ENCODE measurements around the gene ADIRF. TPM values are rescaled to one million over a fixed set of nuclear protein-coding genes. Genes with fewer than 3 reads are reported as not detected.
"Not testable (repeated sequence)": the region's sequence is repeated elsewhere in the genome, so short reads cannot be mapped to it uniquely, and the experiment has no call there.

Gene ADIRF
- polyA plus RNA-seq, 1 donor from 2014 or later: not detected

GRCh38 chr10:86979977-86980448 lies 11.7 kb downstream of the ADIRF start:
- Histone ChIP-seq H3K4me2 (ENCODE audit: low read length) (no peak overlapping the region), H3K79me2 (replicated peaks; ENCODE audit: insufficient read depth, low read length) (no peaks in the 10 kb centered on the region)
- TF ChIP-seq MXI1 (conservative IDR thresholded peaks at IDR 0.05; ENCODE audit: poor library complexity, severe bottlenecking): no peak
- no peak for TF ChIP-seq EZH2 (IDR thresholded peaks at IDR 0.05; ENCODE audit: borderline replicate concordance, insufficient read depth, low read length, poor library complexity, severe bottlenecking)
- no peak for TF ChIP-seq RAD21 (conservative IDR thresholded peaks at IDR 0.05)
- TF ChIP-seq TAF1 (IDR thresholded peaks at IDR 0.05; ENCODE audit: low read depth): no peak
- TF ChIP-seq CTCF (IDR thresholded peaks at IDR 0.05; ENCODE audit: poor library complexity, severe bottlenecking): no peak
- no peak for TF ChIP-seq POLR2AphosphoS5 (IDR thresholded peaks at IDR 0.05)
- TF ChIP-seq EP300 (conservative IDR thresholded peaks at IDR 0.05; ENCODE audit: poor library complexity, severe bottlenecking): no peak
- TF ChIP-seq SMC3 (conservative IDR thresholded peaks at IDR 0.05; ENCODE audit: poor library complexity): no peak
- no peak for TF ChIP-seq REST (IDR thresholded peaks at IDR 0.05; ENCODE audit: borderline replicate concordance)

GRCh38 chr10:86981020-86981419 lies 12.7 kb downstream of the ADIRF start:
- not testable (repeated sequence) for H3F3A ChIP-seq (ENCODE audit: insufficient read depth, low read length, poor library complexity, severe bottlenecking); H2AFZ ChIP-seq (ENCODE audit: low read depth, low read length); H3K9me2 ChIP-seq (ENCODE audit: insufficient read depth, low read length); H3K36me3 ChIP-seq (ENCODE audit: insufficient read depth, low read length); H3K79me2 ChIP-seq (replicated peaks; ENCODE audit: insufficient read depth, low read length); H3K4me3 ChIP-seq (ENCODE audit: low read length); H3K27ac ChIP-seq (ENCODE audit: low read length); H4K20me1 ChIP-seq (ENCODE audit: insufficient read depth); H3K9ac ChIP-seq (ENCODE audit: low read length); H3K27me3 ChIP-seq (ENCODE audit: insufficient read depth, low read depth, low read length); H3K4me2 ChIP-seq (ENCODE audit: low read length); H3K9me3 ChIP-seq (ENCODE audit: low read length)

More at GRCh38 chr10:86979977-86980448, 11.7 kb downstream of the ADIRF start:
- Histone ChIP-seq H3K36me3 (ENCODE audit: insufficient read depth, low read length) (no peaks in the 10 kb centered on the region), H2AFZ (ENCODE audit: low read depth, low read length) (no peak overlapping the region), H3K27ac (ENCODE audit: low read length) (no peak overlapping the region), H3K9me3 (ENCODE audit: low read length) (no peaks in the 10 kb centered on the region), H4K20me1 (ENCODE audit: insufficient read depth) (no peaks in the 10 kb centered on the region), H3K4me3 (ENCODE audit: low read length) (no peak overlapping the region), H3K27me3 (ENCODE audit: insufficient read depth, low read depth, low read length) (no peaks in the 10 kb centered on the region), H3K9ac (ENCODE audit: low read length) (no peak overlapping the region), H3K9me2 (ENCODE audit: insufficient read depth, low read length) (no peaks in the 10 kb centered on the region), H3F3A (ENCODE audit: insufficient read depth, low read length, poor library complexity, severe bottlenecking) (no peaks in the 10 kb centered on the region)

- H3K27ac ChIP-seq (ENCODE audit: low read length): no peak overlapping the region
- H3K4me3 ChIP-seq (ENCODE audit: low read length): no peak overlapping the region
- H3K79me2 ChIP-seq (replicated peaks; ENCODE audit: insufficient read depth, low read length): no peaks in the 10 kb centered on the region
- no peaks in the 10 kb centered on the region for H4K20me1 ChIP-seq (ENCODE audit: insufficient read depth)
- H3K27me3 ChIP-seq (ENCODE audit: insufficient read depth, low read depth, low read length): no peaks in the 10 kb centered on the region
- H3K9me3 ChIP-seq (ENCODE audit: low read length): no peaks in the 10 kb centered on the region
- no peaks in the 10 kb centered on the region for H3F3A ChIP-seq (ENCODE audit: insufficient read depth, low read length, poor library complexity, severe bottlenecking)
- H3K9me2 ChIP-seq (ENCODE audit: insufficient read depth, low read length): no peaks in the 10 kb centered on the region
- H2AFZ ChIP-seq (ENCODE audit: low read depth, low read length): no peak overlapping the region
- H3K9ac ChIP-seq (ENCODE audit: low read length): no peak overlapping the region
- TF ChIP-seq TAF1 (IDR thresholded peaks at IDR 0.05; ENCODE audit: low read depth) (no peak), MXI1 (conservative IDR thresholded peaks at IDR 0.05; ENCODE audit: poor library complexity, severe bottlenecking) (no peak), EP300 (conservative IDR thresholded peaks at IDR 0.05; ENCODE audit: poor library complexity, severe bottlenecking) (no peak), REST (IDR thresholded peaks at IDR 0.05; ENCODE audit: borderline replicate concordance) (no peak), POLR2AphosphoS5 (IDR thresholded peaks at IDR 0.05) (no peak), CTCF (IDR thresholded peaks at IDR 0.05; ENCODE audit: poor library complexity, severe bottlenecking) (no peak), EZH2 (IDR thresholded peaks at IDR 0.05; ENCODE audit: borderline replicate concordance, insufficient read depth, low read length, poor library complexity, severe bottlenecking) (no peak), RAD21 (conservative IDR thresholded peaks at IDR 0.05) (no peak)
- H3K4me2 ChIP-seq (ENCODE audit: low read length): no peak overlapping the region
- H3K36me3 ChIP-seq (ENCODE audit: insufficient read depth, low read length): no peaks in the 10 kb centered on the region
Measured at GRCh38 chr10:86981716-86982115, 13.4 kb downstream of the ADIRF start.
